Calu3 (cell line): ENCODE measurements around the gene SHMT2. TPM values are rescaled to one million over a fixed set of nuclear protein-coding genes. Genes with fewer than 3 reads are reported as not detected.

Source experiments
- BruUV-seq: library from RNA; stranded (reverse); fragments of 400-500 nt; replicated peaks from 2 replicates; lab custom pipeline; 2021; lab: Mats Ljungman, UMichigan
- CTCF ChIA-PET: fragments of 300-600 bp; sonication (Branson Sonifier 250); formaldehyde crosslinking; loops from one replicate; lab custom pipeline; 2022; ENCODE audit warnings: antibody characterized with exemption; lab: Charles Lee
- DNase-seq: peaks from one replicate; pipeline ENCODE4 v3.0.0; 2022
- H3K27ac Mint-ChIP-seq: one replicate; pipeline ENCODE4 v1.8.0; 2022; ENCODE audit warnings: mixed read lengths; ENCODE audit not compliant: unreplicated experiment
- H3K27me3 Mint-ChIP-seq: one replicate; pipeline ENCODE4 v1.8.0; 2022; ENCODE audit warnings: mixed read lengths; ENCODE audit not compliant: unreplicated experiment
- H3K36me3 Mint-ChIP-seq: one replicate; pipeline ENCODE4 v1.8.0; 2022; ENCODE audit warnings: mild to moderate bottlenecking, moderate library complexity, mixed read lengths; ENCODE audit not compliant: insufficient read depth, unreplicated experiment
- H3K4me1 Mint-ChIP-seq: one replicate; pipeline ENCODE4 v1.8.0; 2022; ENCODE audit warnings: mild to moderate bottlenecking, low read depth, mixed read lengths; ENCODE audit not compliant: unreplicated experiment
- H3K4me3 Mint-ChIP-seq: one replicate; pipeline ENCODE4 v1.8.0; 2022; ENCODE audit warnings: mild to moderate bottlenecking, low read depth, moderate library complexity, mixed read lengths; ENCODE audit not compliant: unreplicated experiment
- H3K9me3 Mint-ChIP-seq: one replicate; pipeline ENCODE4 v1.8.0; 2022; ENCODE audit warnings: low read depth, mixed read lengths; ENCODE audit not compliant: unreplicated experiment
- intact Hi-C: fragments of 100-400 bp; cut with micrococcal nuclease; formaldehyde crosslinking; loops from one replicate; pipeline ENCODE4 v1.10.0; 2022; ENCODE audit not compliant: unreplicated experiment
- total RNA-seq: library from RNA; stranded (reverse); gene quantifications from 2 replicates; pipeline ENCODE4 v1.2.3, GENCODE V29; 2022
- TF ChIP-seq, protein P1 (sequence below): fragments of 200-600 bp; IDR thresholded peaks from one replicate; pipeline ENCODE4 v1.8.0; 2022; ENCODE audit warnings: antibody characterized with exemption; ENCODE audit not compliant: unreplicated experiment

SHMT2 gene
- total RNA-seq, 1 experiment from 2014 or later: 243 TPM

- no TSS peak for BruUV-seq
- Mint-ChIP-seq H3K36me3 (peaks cover 11% of the 10 kb centered on the region), H3K4me3 (no peak overlapping the region), H3K4me1 (no peaks in the 10 kb centered on the region), H3K27ac (no peak overlapping the region), H3K27me3 (no peaks in the 10 kb centered on the region), H3K9me3 (no peaks in the 10 kb centered on the region)
- TF ChIP-seq, protein P1, sequence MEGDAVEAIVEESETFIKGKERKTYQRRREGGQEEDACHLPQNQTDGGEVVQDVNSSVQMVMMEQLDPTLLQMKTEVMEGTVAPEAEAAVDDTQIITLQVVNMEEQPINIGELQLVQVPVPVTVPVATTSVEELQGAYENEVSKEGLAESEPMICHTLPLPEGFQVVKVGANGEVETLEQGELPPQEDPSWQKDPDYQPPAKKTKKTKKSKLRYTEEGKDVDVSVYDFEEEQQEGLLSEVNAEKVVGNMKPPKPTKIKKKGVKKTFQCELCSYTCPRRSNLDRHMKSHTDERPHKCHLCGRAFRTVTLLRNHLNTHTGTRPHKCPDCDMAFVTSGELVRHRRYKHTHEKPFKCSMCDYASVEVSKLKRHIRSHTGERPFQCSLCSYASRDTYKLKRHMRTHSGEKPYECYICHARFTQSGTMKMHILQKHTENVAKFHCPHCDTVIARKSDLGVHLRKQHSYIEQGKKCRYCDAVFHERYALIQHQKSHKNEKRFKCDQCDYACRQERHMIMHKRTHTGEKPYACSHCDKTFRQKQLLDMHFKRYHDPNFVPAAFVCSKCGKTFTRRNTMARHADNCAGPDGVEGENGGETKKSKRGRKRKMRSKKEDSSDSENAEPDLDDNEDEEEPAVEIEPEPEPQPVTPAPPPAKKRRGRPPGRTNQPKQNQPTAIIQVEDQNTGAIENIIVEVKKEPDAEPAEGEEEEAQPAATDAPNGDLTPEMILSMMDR: no peak
- CTCF ChIA-PET: interaction anchor here (0.6 kb wide), 1 partner anchor 500 kb away, joined by 6 read pairs; no protein-coding TSS in a partner anchor
- DNase-seq: no peak
- intact Hi-C loops: no loop called here
These were observed 19.6 kb downstream of the SHMT2 start for GRCh38 chr12:57248934-57249742.

- H3K27ac Mint-ChIP-seq: no peak overlapping the region
- H3K27me3 Mint-ChIP-seq: no peaks in the 10 kb centered on the region
- H3K4me1 Mint-ChIP-seq: no peaks in the 10 kb centered on the region
- H3K9me3 Mint-ChIP-seq: no peaks in the 10 kb centered on the region
- TF ChIP-seq, protein P1: no peak
- intact Hi-C loops: no loop called here
- no peak overlapping the region for H3K4me3 Mint-ChIP-seq
- no TSS peak for BruUV-seq
- H3K36me3 Mint-ChIP-seq: peaks cover 5% of the 10 kb centered on the region
- DNase-seq: no peak
- CTCF ChIA-PET: no interaction called here
These were observed 21.0 kb downstream of the SHMT2 start for GRCh38 chr12:57250541-57250940.

DNA sequence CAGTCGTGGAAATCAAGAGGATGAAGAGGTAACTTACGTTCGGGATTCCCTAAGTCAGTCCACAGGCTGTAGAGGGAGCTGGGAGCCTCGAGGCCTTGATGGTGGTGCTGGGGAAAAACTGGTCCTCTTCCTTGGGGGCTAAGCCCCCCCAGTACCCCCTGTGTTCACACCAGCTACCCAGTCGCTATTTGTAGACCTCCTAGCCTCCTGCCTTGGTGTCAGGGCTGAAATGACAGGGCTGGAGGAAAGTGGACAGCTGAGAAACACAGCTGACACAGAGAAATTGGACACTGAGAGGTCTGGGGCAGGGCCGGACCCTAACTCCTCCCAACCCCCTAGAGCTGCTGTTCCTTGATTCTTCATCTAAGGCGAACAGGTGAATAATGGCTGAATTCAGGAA lies 21.4 kb downstream of the SHMT2 start, which contains the start of gene STAC3:
TSS of gene STAC3 (minus strand) at position 232 of the 400 bp plus-strand sequence. CDS start 1,551 bp downstream, outside the sequence.
- no peak within 1 kb of the TSS for H3K27ac Mint-ChIP-seq
- BruUV-seq: no TSS peak
- H3K36me3 Mint-ChIP-seq: peaks cover 5% of the 10 kb centered on the region
- CTCF ChIA-PET: interaction anchor here (0.5 kb wide), 1 partner anchor 384 kb away, joined by 5 read pairs; no protein-coding TSS in a partner anchor
- H3K27me3 Mint-ChIP-seq: no peaks in the 10 kb centered on the region
- intact Hi-C loops: no loop called here
- H3K4me1 Mint-ChIP-seq: no peaks in the 10 kb centered on the region
- H3K4me3 Mint-ChIP-seq: no peak within 1 kb of the TSS
- DNase-seq: no peak
- TF ChIP-seq, protein P1: no peak
- no peaks in the 10 kb centered on the region for H3K9me3 Mint-ChIP-seq

GRCh38 chr12:57254506-57255280 lies 25.2 kb downstream of the SHMT2 start:
- no peak for DNase-seq
- no peaks in the 10 kb centered on the region for H3K27me3 Mint-ChIP-seq
- CTCF ChIA-PET: no interaction called here
- H3K4me3 Mint-ChIP-seq: no peak overlapping the region
- peaks cover 10% of the 10 kb centered on the region for H3K36me3 Mint-ChIP-seq
- TF ChIP-seq, protein P1: no peak
- H3K4me1 Mint-ChIP-seq: no peaks in the 10 kb centered on the region
- H3K27ac Mint-ChIP-seq: no peak overlapping the region
- no peaks in the 10 kb centered on the region for H3K9me3 Mint-ChIP-seq
- TSS peak; percentile 76 for BruUV-seq
- intact Hi-C loops: no loop called here
